HFFc6 (cell line): ENCODE results near the gene RPS6KA5. TPM values are rescaled to one million over a fixed set of nuclear protein-coding genes. Genes with fewer than 3 reads are reported as not detected.

Experiments
- DNase-seq: peaks from one replicate; pipeline ENCODE4 v3.0.0-alpha.2; 2018
- H3K27ac Mint-ChIP-seq: 2 replicates; pipeline ENCODE4 v1.8.0; 2020; ENCODE audit warnings: mild to moderate bottlenecking, mixed read lengths
- H3K27me3 Mint-ChIP-seq: 2 replicates; pipeline ENCODE4 v1.8.0; 2021; ENCODE audit warnings: mild to moderate bottlenecking, moderate library complexity, mixed read lengths; ENCODE audit not compliant: insufficient read depth
- H3K36me3 Mint-ChIP-seq: 2 replicates; pipeline ENCODE4 v1.8.0; 2021; ENCODE audit warnings: low read depth, mixed read lengths
- H3K4me1 Mint-ChIP-seq: 2 replicates; pipeline ENCODE4 v1.8.0; 2020; ENCODE audit warnings: low read depth, mixed read lengths
- H3K4me3 Mint-ChIP-seq: 2 replicates; pipeline ENCODE4 v1.8.0; 2020; ENCODE audit warnings: mild to moderate bottlenecking, moderate library complexity, mixed read lengths
- H3K9me3 Mint-ChIP-seq: 2 replicates; pipeline ENCODE4 v1.8.0; 2020; ENCODE audit warnings: mild to moderate bottlenecking, mixed read lengths
- total RNA-seq, 6 experiments: library from RNA; stranded (reverse); fragmentation: NEBNext Ultra II Directional; extraction: Animal tissue kit (Norgen Biotek cat#: 25700); gene quantifications; 2 replicates in 1 of 6; 3 replicates in 5 of 6; pipeline ENCODE4 v1.2.3, GENCODE V29; 2021
- TF ChIP-seq, protein P1 (sequence below): fragments of 200-600 bp; sonication (generic); IDR thresholded peaks from 2 replicates; pipeline ENCODE4 v1.5.0; 2021; ENCODE audit warnings: antibody characterized with exemption, mild to moderate bottlenecking

RPS6KA5 gene
- total RNA-seq, 6 experiments from 2014 or later = 0.36 to 0.91 (median 0.48) TPM

GRCh38 chr14:91021115-91021514, 39.3 kb downstream of the RPS6KA5 start:
- Mint-ChIP-seq H3K27ac (no peak overlapping the region), H3K4me3 (no peak overlapping the region), H3K36me3 (no peaks in the 10 kb centered on the region), H3K27me3 (peaks cover 2% of the 10 kb centered on the region; the same call in 1 of the 2 replicates), H3K9me3 (no peaks in the 10 kb centered on the region), H3K4me1 (no peaks in the 10 kb centered on the region)
- no peak for DNase-seq
- TF ChIP-seq, protein P1, sequence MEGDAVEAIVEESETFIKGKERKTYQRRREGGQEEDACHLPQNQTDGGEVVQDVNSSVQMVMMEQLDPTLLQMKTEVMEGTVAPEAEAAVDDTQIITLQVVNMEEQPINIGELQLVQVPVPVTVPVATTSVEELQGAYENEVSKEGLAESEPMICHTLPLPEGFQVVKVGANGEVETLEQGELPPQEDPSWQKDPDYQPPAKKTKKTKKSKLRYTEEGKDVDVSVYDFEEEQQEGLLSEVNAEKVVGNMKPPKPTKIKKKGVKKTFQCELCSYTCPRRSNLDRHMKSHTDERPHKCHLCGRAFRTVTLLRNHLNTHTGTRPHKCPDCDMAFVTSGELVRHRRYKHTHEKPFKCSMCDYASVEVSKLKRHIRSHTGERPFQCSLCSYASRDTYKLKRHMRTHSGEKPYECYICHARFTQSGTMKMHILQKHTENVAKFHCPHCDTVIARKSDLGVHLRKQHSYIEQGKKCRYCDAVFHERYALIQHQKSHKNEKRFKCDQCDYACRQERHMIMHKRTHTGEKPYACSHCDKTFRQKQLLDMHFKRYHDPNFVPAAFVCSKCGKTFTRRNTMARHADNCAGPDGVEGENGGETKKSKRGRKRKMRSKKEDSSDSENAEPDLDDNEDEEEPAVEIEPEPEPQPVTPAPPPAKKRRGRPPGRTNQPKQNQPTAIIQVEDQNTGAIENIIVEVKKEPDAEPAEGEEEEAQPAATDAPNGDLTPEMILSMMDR = no peak

DNA sequence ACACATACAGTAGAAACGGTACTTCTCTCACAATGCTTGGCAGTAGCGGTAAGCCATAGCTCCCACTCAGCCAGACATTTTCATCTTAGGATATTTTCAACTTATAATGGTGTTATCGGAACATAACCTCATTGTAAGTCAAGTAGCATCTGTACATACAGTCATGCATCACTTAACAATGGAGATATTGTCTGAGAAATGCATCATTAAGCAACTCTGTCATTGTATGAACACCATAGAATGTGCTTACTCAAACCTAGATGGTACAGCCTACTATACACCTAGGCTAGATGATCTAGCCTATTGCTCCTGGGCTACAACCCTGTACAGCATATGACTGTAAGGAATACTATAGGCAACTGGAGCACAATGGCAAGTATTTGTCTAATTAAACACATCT, 40.8 kb downstream of the RPS6KA5 start:
- H3K4me1 Mint-ChIP-seq = no peaks in the 10 kb centered on the region
- no peaks in the 10 kb centered on the region for H3K9me3 Mint-ChIP-seq
- TF ChIP-seq, protein P1 = no peak
- no peak for DNase-seq
- H3K27ac Mint-ChIP-seq = no peak overlapping the region
- H3K27me3 Mint-ChIP-seq = peaks cover 2% of the 10 kb centered on the region; the same call in 1 of the 2 replicates
- no peaks in the 10 kb centered on the region for H3K36me3 Mint-ChIP-seq
- no peak overlapping the region for H3K4me3 Mint-ChIP-seq

DNA sequence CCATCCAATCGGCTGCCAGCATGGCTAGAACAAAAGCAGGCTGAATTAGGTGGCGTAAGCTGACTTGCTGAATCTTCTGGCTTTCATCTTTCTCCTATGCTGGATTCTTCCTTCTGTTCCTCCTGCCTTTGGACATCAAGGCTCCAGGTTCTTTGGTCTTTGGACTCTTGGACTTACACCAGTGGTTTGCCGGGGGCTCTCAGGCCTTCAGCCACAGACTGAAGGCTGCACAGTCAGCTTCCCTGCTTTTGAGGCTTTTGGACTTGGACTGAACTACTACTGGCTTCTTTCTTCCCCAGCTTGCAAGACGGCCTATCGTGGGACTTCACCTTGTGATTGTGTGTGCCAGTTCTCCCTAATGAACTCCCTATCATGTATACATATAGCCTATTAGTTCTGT, 42.0 kb downstream of the RPS6KA5 start:
- TF ChIP-seq, protein P1 = no peak
- no peak overlapping the region for H3K4me3 Mint-ChIP-seq

DNA sequence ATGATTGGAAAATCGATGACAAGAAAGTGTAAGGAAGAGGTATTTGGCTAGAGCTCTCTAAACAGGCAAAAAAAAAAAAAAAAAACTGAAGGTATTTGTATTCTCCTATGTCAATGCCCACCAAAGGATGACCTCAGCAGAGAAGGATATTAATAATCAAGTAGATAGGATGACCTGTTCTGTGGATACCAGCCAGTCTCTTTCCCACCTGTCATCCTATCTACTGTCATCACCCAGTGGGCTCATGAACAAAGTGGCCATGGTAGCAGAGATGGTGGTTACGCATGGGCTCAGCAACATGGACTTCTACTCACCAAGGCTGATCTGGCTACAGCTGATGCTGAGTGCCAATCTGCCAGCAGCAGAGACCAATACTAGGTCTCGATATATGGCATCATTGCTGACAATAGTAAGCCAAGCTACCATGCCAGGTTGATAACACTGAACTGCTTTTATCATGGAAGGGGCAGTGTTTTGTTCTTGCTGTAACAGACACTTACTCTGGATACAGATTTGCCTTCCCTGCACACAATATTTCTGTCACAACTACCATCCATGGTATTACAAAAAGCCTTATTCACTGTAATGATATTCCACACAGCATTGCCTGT, 43.5 kb downstream of the RPS6KA5 start:
- H3K9me3 Mint-ChIP-seq = no peaks in the 10 kb centered on the region

More for the DNA sequence above, 42.0 kb downstream of the RPS6KA5 start:
- Mint-ChIP-seq H3K36me3 (no peaks in the 10 kb centered on the region), H3K4me1 (no peaks in the 10 kb centered on the region), H3K27me3 (peaks cover 2% of the 10 kb centered on the region; the same call in 1 of the 2 replicates), H3K9me3 (no peaks in the 10 kb centered on the region), H3K27ac (no peak overlapping the region)
- no peak for DNase-seq

GRCh38 chr14:91015435-91015834, 45.0 kb downstream of the RPS6KA5 start:
- no peak for DNase-seq
- no peaks in the 10 kb centered on the region; the same call in 1 of the 2 replicates for H3K27me3 Mint-ChIP-seq
- no peak overlapping the region for H3K4me3 Mint-ChIP-seq
- TF ChIP-seq, protein P1 = no peak
- H3K9me3 Mint-ChIP-seq = no peaks in the 10 kb centered on the region
- no peaks in the 10 kb centered on the region for H3K4me1 Mint-ChIP-seq
- H3K36me3 Mint-ChIP-seq = no peaks in the 10 kb centered on the region
- H3K27ac Mint-ChIP-seq = no peak overlapping the region

More for the DNA sequence above, 43.5 kb downstream of the RPS6KA5 start:
- Mint-ChIP-seq H3K27ac (no peak overlapping the region), H3K36me3 (no peaks in the 10 kb centered on the region), H3K4me1 (no peaks in the 10 kb centered on the region), H3K4me3 (no peak overlapping the region), H3K27me3 (peaks cover 2% of the 10 kb centered on the region; the same call in 1 of the 2 replicates)
- TF ChIP-seq, protein P1 = no peak
- no peak for DNase-seq
